Activated CD4-positive, alpha-beta T cell treated with anti-CD3 and anti-CD28 coated beads for 24 hours (primary cell): ENCODE results near the gene CTAG2.
"Not testable (repeated sequence)": the region's sequence is repeated elsewhere in the genome, so short reads cannot be mapped to it uniquely, and the experiment has no call there.

Experiments used
- DNase-seq, 2 donors: peaks; one replicate each; pipeline ENCODE4 v3.0.0-alpha.2; 2020; ENCODE audit warnings: low read depth in 2 of 2

CTAG2 gene

GRCh38 chrX:154653413-154653812, at the start of gene CTAG2:
CTAG2 (minus strand) TSS chrX:154653579; CDS start chrX:154653515, 64 bp downstream.
- not testable (repeated sequence) for DNase-seq

- DNase-seq = no peak
Observed at GRCh38 chrX:154698630-154699248, 45.4 kb upstream of the CTAG2 start.

- no peak for DNase-seq
Observed at GRCh38 chrX:154696676-154697045, 43.3 kb upstream of the CTAG2 start.

GRCh38 chrX:154695911-154696675, 42.7 kb upstream of the CTAG2 start:
- DNase-seq = no peak

GRCh38 chrX:154693394-154693793, 40.0 kb upstream of the CTAG2 start:
- DNase-seq = no peak

- not testable (repeated sequence) for DNase-seq
Observed at GRCh38 chrX:154690438-154690837, 37.1 kb upstream of the CTAG2 start.

GRCh38 chrX:154672084-154672483, 18.7 kb upstream of the CTAG2 start:
- not testable (repeated sequence) for DNase-seq

DNA sequence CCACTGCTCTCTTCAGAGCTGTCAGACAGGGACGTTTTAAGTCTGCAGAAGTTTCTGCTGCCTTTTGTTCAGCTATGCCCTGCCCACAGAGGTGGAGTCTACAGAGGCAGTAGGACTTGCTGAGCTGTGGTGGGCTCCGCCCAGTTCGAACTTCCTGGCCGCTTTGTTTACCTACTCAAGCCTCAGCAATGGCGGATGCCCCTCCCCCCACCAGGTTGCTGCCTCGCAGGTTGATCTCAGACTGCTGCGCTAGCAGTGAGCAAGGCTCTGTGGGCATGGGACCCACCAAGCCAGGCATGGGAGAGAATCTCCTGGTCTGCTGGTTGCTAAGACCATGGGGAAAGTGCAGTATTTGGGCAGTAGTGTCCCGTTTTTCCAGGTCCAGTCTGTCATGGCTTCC, 17.5 kb upstream of the CTAG2 start:
- DNase-seq = not testable (repeated sequence)

- DNase-seq = no peak
Observed at GRCh38 chrX:154661899-154662298, 8.5 kb upstream of the CTAG2 start.

DNA sequence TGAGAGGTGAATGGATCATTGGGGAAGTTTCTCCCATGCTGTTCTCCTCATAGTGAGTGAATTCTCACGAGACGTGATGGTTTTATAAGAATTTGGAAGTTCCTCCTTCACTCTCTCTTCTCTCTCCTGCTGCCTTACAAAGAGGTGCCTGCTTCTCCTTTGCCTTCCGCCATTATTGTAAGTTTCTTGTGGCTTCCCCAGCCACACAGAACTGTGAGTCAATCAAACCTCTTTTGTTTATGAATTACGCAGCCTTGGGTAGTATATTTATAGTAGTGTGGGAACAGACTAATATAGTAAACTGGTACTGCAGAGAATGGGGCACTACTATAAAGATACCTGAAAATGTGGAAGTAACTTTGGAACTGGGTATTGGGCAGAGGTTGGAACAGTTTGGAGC, 7.8 kb upstream of the CTAG2 start:
- DNase-seq = no peak

DNA sequence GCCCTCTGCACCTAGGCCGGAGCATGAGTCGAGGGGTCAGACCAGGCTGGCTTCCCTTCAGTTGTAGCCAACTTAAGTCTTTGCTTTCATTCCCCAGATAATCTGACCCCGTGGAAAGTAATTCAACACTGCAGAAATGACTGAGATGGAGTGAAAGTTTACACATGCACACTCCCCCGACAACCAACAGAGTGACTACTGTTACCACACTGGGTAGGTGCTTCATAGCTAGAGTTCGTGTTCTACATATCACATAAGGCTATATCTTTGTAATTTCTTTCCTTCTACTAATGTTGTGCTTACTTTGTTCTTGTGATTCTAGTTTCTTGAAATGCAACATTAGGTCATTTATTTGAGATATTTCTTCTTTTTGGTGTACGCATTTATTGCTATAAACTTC, 7.2 kb upstream of the CTAG2 start:
- DNase-seq = no peak

GRCh38 chrX:154658957-154659356, 5.6 kb upstream of the CTAG2 start:
- DNase-seq = no peak

DNA sequence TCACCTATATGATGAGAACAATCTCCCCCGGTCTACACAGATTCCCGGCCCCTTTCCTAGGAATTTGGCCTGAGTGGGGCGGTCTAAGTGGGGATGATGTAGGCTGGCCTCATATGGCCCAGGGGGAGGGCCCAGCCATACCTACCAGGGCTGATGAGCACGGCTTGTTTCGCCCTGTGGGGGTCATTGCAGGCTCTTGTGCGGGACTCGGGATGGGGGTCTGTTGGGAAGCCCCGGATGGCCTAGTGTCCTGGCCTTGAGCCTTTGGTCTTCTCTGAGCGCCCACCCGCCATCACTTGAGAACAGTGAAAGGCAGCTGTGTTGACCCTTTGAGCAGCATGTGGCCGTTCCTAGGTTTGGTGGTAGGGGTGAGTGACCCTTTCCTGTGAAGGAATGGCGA, 4.8 kb upstream of the CTAG2 start:
- DNase-seq = no peak

DNA sequence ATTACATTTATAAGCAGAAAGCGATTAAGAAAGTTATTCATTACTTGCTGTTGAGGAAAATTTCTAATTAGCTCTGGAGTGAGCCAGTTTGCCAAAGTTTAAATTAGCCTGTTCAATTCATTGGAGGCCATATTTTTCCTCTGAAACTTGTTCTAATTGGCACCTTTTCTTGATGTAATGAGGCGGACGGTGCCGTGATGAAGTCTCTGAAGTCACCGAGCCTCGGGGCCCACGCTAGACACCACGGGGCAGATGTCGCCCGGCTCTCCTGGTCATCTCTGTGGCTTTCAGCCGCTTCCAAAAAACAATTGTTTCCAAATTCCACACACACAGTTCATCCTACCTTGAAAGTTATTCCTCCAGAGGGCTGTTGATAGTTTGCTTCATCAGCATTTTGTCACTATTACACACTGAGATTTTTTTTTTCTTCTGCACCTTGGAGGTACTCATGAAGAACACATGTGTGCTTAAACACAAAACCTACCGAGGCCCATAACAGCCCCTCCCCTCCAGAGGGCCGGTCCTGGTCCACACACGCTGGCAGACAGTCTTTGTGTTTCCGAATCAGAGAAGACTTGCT, 3.9 kb upstream of the CTAG2 start:
- DNase-seq = no peak

- DNase-seq = no peak
Observed at GRCh38 chrX:154655786-154656185, 2.4 kb upstream of the CTAG2 start.

DNA sequence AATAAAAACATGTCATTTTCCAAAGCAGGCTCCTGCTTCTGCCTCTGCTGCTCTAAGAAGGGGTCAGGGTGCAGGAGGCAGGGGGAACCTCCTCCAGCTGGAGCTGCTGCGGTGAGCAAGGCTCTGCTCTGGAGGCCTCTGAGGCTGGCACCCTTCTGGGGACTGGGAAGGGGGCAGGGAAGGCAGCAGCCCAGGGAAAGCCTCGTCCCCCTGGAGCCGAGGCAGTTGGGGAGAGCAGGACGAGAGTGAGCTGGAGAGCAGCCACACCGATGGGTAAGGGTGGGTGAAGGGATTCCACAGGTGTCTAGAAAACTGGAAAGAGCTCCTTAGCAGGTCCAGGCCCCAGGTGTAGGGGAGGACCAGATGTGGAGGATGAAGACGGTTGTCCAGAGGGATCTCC, 2.0 kb upstream of the CTAG2 start:
- DNase-seq = no peak

DNA sequence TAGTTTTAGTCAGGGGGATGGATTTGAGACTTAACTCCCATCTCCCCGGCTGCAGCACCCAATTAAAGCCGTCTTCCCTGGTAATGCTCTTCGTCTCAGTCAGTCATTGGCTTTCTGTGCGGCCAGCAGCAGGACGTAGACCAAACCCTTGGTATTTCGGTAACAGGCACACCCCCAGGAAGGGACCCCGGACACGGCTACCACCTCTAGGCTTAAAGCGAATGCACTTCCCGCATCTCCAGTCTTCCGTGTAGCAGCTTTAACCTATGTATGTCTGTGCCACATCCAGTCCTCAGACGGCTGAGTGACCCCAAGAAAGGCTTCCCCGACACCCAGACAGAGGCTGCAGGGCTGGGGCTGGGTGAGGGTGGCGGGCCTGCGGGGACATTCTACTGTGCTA, 1.5 kb upstream of the CTAG2 start:
- no peak for DNase-seq

DNA sequence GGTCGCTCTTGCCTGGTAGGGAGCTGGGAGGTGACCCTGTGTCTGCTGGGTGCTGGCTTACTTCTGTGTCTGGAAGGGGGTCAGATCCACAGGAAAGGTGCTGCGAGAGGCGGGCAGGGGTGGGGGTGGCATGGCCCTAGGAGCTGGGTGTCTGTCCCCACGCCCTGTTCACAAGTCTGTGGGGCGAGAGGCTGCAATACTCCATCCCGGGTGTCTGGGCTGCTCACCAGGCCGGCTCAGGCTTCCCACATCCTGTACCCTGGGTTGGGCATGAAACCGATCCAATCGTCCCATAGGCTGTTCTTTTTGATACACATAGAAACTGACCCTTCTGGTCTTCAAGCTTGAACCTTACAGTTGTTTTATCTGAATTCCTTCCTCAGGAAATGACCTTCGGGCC, 993 bp upstream of the CTAG2 start:
- DNase-seq = no peak

DNA sequence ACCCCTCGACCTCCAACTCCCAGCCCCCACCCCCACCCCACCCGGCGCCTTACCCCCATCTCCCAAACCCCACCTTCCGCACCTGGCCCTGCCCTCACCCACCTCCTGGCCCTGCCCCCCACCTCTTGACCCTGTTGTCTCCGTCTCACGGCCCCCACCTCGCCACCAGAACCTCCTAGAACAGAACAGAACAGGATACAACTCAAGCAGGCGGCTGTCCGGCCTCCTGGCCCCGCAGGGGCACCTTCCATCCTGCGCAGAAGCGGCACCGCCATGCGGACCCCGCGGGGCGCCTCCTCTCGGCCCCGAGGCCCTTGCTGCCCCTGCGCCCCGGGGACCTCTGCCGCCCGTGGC, 354 bp downstream of the CTAG2 start:
- no peak for DNase-seq

GRCh38 chrX:154652311-154653047, 900 bp downstream of the CTAG2 start:
- no peak for DNase-seq

DNA sequence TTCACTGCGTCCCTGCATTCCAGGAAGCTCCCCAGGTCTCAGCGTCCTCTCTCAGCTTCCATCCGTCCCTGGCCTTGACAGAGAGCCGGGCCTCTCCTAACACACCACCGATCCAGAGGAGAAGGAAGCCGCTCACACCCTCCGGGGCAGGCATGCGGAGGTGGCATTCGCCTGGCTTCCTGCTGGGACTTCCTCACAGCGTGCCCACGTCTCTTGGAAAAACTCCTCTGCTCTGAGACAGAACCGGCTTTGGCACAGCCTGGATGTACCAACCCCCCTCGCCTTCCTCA, 3.2 kb downstream of the CTAG2 start:
- DNase-seq = no peak

- DNase-seq = no peak
Observed at GRCh38 chrX:154649503-154650220, 3.7 kb downstream of the CTAG2 start.
